ENCODE data around the gene OR7A5.
"Not testable (repeated sequence)": the region's sequence is repeated elsewhere in the genome, so short reads cannot be mapped to it uniquely, and the experiment has no call there.

DNA sequence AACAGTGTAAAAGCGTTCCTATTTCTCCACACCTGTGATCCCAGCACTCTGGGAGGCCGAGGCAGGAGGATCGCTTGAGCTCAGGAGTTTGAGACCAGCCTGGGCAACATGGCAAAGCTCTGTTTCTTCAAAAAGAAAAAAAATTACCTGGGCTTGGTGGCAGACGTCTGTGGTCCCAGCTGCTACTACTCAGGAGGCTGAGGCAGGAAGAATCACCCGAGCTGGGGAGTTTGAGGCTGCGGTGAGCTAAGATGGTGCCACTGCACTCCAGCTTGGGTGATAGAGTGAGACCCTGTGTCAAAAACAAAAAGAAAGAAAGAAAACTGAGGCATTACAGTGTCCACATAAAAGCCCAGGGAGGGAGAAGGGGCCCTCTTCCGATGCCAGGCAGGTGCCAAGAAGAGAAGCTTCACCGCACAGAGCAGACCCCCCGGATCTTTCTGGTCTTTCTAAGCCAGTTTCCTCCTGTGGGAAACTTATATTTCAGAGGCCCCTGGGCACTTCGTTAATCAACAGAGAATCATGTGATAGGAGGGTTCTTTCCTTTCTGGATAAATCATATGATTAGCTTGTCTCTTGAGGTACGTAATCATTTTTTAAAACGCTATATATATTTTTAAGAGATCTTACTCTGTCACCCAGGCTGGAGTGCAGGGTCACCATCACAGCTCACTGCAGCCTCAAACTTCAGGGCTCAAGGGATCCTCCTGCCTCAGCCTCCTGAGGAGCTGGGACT lies 56.7 kb downstream of the OR7A5 start, which contains the start of gene ADGRE2:
- not testable (repeated sequence) for TF ChIP-seq CTCF (conservative IDR thresholded peaks at IDR 0.05; ENCODE audit: low read depth, low read length); EZH2 (IDR thresholded peaks at IDR 0.05; ENCODE audit: low read length, unreplicated experiment); EZH2phosphoT487 (IDR thresholded peaks at IDR 0.05; ENCODE audit: borderline replicate concordance, low read length)
